Measurements from ENCODE around the gene HFE. TPM values are rescaled to one million over a fixed set of nuclear protein-coding genes. Genes with fewer than 3 reads are reported as not detected.

Gene HFE
- total and polyA plus RNA-seq, 2 of the 13 experiments (the other 11 are each of a cell fraction or from before 2014, with no cell fraction given) = 3.7 to 6.3 TPM

DNA sequence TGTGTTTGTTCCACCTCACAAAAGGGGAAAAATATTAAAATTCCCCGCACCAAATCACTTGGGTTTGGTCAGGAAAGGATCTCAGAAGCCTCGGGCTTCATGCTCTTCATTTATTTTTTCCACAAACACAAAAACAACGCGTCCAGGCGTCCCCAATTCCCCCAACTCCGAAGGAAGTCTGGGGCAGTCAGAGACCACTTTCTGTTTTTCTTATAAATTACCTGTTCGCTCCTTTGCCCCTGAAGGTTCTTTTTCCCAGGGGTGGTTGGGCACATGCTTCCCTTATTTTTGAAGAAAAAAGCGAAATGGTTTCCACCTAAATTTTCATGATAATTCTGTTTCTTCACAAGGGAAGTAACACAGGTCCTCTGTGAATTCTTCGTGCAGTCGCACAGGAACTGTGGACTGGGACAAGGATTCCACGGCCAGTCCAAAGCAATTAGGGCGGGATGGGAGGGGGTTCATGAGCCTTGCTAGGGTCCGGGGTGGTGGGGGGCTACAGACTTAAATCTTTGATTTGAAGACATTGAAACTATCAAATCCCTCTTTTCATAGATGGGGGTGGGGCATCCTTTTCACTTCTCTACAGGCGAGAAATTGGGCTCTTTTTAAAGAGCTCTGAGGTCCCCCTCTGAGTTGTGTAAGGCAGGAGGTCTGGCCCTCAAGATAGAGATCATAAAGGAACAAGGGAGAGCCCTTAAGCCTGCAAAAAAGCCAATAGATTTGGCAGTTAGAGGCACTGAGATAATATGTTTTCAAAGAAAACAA lies 30.5 kb upstream of the HFE start:
- H3K9ac ChIP-seq (ENCODE audit: insufficient read depth, low read depth, low read length) = peak overlapping the region; percentile 92
- no peaks in the 10 kb centered on the region for H3K79me2 ChIP-seq (ENCODE audit: insufficient read depth, low read length)
- DNase-seq (ENCODE audit: low spot score) (peak; percentile 56), FAIRE-seq (no peak), ATAC-seq (no peak)
- ChIA-PET POLR2A (interaction anchor here (0.5 to 6.4 kb wide), 16 partner anchors 12 to 1254 kb away, joined by 3 to 74 read pairs (median 7); partner anchors contain the start of gene HFE), CTCF (ENCODE audit: low intra/inter-chr PET ratio, low total read pairs) (no interaction called here)
- H3K4me2 ChIP-seq (ENCODE audit: low read depth, low read length) = peak overlapping the region; percentile 92
- in situ Hi-C loops (cut with HindIII; ENCODE audit: extremely low pct_ligation_motif_present, low pct_unique_long_range_greater_than_20kb) = no loop called here
- H3K9me3 ChIP-seq (ENCODE audit: low read length) = no peaks in the 10 kb centered on the region
- no peaks in the 10 kb centered on the region for H3K36me3 ChIP-seq (replicated peaks in 1 of 2; ENCODE audit: control insufficient read depth in 1 of 2, insufficient read depth in 2 of 2, low read length in 2 of 2)
- peak overlapping the region; percentile 69 to 85 (median 85) for H3K4me3 ChIP-seq (replicated peaks in 1 of 3; ENCODE audit: insufficient read depth in 1 of 3, low read depth in 2 of 3, low read length in 3 of 3)
- intact Hi-C loops (cut with micrococcal nuclease; ENCODE audit: unreplicated experiment) = loop anchor here (1.0 to 5.0 kb wide), 4 partner anchors 8 to 161 kb away; a partner anchor contains a TSS
- no peaks in the 10 kb centered on the region for H4K20me1 ChIP-seq (ENCODE audit: insufficient read depth, low read length)
- BruUV-seq (replicated peaks) = TSS peak; percentile 87
- H3K4me1 ChIP-seq (ENCODE audit: insufficient read depth, low read length) = peaks cover 31% of the 10 kb centered on the region
- 4% methylated on average over 14 of the region's 14 CpGs for WGBS (ENCODE audit: low lambda C conversion rate)
- H3K27ac ChIP-seq (ENCODE audit: extremely low read length, insufficient read depth, low read length) = peak overlapping the region; percentile 90
- H3K27me3 ChIP-seq (ENCODE audit: control insufficient read depth in 1 of 2, insufficient read depth in 2 of 2, low read length in 2 of 2) = no peaks in the 10 kb centered on the region; a peak in 1 of 5 replicates
- H2AFZ ChIP-seq (ENCODE audit: low read length) = peak overlapping the region; percentile 43
- TF ChIP-seq, protein P1, sequence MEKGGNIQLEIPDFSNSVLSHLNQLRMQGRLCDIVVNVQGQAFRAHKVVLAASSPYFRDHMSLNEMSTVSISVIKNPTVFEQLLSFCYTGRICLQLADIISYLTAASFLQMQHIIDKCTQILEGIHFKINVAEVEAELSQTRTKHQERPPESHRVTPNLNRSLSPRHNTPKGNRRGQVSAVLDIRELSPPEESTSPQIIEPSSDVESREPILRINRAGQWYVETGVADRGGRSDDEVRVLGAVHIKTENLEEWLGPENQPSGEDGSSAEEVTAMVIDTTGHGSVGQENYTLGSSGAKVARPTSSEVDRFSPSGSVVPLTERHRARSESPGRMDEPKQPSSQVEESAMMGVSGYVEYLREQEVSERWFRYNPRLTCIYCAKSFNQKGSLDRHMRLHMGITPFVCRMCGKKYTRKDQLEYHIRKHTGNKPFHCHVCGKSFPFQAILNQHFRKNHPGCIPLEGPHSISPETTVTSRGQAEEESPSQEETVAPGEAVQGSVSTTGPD (CRISPR knock-in tag; IDR thresholded peaks at IDR 0.05) = no peak; the same call in 1 of the 2 replicates
- TF ChIP-seq AGO1 (IDR thresholded peaks at IDR 0.05; ENCODE audit: low read depth, low read length, poor library complexity, severe bottlenecking) = peak; percentile 1
- no peak for TF ChIP-seq TBX3 (IDR thresholded peaks at IDR 0.05; ENCODE audit: borderline replicate concordance)
- TF ChIP-seq, protein P2, sequence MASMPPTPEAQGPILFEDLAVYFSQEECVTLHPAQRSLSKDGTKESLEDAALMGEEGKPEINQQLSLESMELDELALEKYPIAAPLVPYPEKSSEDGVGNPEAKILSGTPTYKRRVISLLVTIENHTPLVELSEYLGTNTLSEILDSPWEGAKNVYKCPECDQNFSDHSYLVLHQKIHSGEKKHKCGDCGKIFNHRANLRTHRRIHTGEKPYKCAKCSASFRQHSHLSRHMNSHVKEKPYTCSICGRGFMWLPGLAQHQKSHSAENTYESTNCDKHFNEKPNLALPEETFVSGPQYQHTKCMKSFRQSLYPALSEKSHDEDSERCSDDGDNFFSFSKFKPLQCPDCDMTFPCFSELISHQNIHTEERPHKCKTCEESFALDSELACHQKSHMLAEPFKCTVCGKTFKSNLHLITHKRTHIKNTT (CRISPR knock-in tag; IDR thresholded peaks at IDR 0.05) = no peak
- no peak for TF ChIP-seq KLF9 (CRISPR knock-in tag; IDR thresholded peaks at IDR 0.05; ENCODE audit: low read depth)
- TF ChIP-seq ZSCAN9 (CRISPR knock-in tag; IDR thresholded peaks at IDR 0.05; ENCODE audit: borderline replicate concordance) = no peak; the same call in 1 of the 2 replicates
- TF ChIP-seq, protein P3, sequence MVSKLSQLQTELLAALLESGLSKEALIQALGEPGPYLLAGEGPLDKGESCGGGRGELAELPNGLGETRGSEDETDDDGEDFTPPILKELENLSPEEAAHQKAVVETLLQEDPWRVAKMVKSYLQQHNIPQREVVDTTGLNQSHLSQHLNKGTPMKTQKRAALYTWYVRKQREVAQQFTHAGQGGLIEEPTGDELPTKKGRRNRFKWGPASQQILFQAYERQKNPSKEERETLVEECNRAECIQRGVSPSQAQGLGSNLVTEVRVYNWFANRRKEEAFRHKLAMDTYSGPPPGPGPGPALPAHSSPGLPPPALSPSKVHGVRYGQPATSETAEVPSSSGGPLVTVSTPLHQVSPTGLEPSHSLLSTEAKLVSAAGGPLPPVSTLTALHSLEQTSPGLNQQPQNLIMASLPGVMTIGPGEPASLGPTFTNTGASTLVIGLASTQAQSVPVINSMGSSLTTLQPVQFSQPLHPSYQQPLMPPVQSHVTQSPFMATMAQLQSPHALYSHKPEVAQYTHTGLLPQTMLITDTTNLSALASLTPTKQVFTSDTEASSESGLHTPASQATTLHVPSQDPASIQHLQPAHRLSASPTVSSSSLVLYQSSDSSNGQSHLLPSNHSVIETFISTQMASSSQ (IDR thresholded peaks at IDR 0.05; ENCODE audit: low read depth) = no peak
- TF ChIP-seq, protein P3 (CRISPR knock-in tag; IDR thresholded peaks at IDR 0.05; ENCODE audit: borderline replicate concordance) = no peak
- no peak for TF ChIP-seq ZNF83 (CRISPR knock-in tag; IDR thresholded peaks at IDR 0.05; ENCODE audit: borderline replicate concordance)
- no peak for TF ChIP-seq ZNF761 (CRISPR knock-in tag; conservative IDR thresholded peaks at IDR 0.05)
- no peak for TF ChIP-seq POLR2G (IDR thresholded peaks at IDR 0.05; ENCODE audit: low read depth, low read length)
- no peak for TF ChIP-seq MBNL3 (CRISPR knock-in tag; conservative IDR thresholded peaks at IDR 0.05)
- TF ChIP-seq ZNF660 (CRISPR knock-in tag; IDR thresholded peaks at IDR 0.05; ENCODE audit: borderline replicate concordance, low read depth) = no peak
- TF ChIP-seq, protein P4, sequence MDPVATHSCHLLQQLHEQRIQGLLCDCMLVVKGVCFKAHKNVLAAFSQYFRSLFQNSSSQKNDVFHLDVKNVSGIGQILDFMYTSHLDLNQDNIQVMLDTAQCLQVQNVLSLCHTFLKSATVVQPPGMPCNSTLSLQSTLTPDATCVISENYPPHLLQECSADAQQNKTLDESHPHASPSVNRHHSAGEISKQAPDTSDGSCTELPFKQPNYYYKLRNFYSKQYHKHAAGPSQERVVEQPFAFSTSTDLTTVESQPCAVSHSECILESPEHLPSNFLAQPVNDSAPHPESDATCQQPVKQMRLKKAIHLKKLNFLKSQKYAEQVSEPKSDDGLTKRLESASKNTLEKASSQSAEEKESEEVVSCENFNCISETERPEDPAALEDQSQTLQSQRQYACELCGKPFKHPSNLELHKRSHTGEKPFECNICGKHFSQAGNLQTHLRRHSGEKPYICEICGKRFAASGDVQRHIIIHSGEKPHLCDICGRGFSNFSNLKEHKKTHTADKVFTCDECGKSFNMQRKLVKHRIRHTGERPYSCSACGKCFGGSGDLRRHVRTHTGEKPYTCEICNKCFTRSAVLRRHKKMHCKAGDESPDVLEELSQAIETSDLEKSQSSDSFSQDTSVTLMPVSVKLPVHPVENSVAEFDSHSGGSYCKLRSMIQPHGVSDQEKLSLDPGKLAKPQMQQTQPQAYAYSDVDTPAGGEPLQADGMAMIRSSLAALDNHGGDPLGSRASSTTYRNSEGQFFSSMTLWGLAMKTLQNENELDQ (CRISPR knock-in tag; IDR thresholded peaks at IDR 0.05; ENCODE audit: borderline replicate concordance) = no peak
